HG03442 (cell line): ENCODE results near the gene NOP56.
A peak's percentile ranks its signal among the peaks of the same experiment; 100 is the strongest.

ENCODE experiments used
- ATAC-seq: cut with Tn5 transposase; IDR thresholded peaks from one replicate; pipeline ENCODE4 v1.9.1; 2021; ENCODE audit warnings: mild to moderate bottlenecking, moderate library complexity; ENCODE audit not compliant: unreplicated experiment

Gene NOP56

DNA sequence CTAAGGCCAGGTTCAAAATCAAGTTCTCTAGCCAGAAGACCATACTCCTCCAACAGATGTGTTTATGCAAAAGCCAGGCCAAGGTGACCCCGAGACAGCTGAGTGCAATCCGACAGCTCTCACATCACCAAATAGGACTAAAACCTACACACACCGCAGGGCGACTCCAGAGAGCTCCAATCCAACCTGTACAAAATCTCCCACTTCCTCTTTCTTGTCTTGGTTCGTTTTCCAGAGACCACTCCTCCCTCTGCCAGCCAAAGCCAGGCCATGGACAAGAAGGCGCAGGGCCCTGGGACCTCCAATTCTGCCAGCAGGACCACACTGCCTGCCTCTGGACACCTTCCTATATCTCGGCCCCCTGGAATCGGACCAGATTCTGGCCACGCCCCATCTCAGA, 11.5 kb upstream of the NOP56 start:
- ATAC-seq = no peak

GRCh38 chr20:2643708-2644107, 8.7 kb upstream of the NOP56 start:
- no peak for ATAC-seq

- peak; percentile 31 for ATAC-seq
These were observed 508 bp downstream of the NOP56 start for GRCh38 chr20:2652724-2653555.

DNA sequence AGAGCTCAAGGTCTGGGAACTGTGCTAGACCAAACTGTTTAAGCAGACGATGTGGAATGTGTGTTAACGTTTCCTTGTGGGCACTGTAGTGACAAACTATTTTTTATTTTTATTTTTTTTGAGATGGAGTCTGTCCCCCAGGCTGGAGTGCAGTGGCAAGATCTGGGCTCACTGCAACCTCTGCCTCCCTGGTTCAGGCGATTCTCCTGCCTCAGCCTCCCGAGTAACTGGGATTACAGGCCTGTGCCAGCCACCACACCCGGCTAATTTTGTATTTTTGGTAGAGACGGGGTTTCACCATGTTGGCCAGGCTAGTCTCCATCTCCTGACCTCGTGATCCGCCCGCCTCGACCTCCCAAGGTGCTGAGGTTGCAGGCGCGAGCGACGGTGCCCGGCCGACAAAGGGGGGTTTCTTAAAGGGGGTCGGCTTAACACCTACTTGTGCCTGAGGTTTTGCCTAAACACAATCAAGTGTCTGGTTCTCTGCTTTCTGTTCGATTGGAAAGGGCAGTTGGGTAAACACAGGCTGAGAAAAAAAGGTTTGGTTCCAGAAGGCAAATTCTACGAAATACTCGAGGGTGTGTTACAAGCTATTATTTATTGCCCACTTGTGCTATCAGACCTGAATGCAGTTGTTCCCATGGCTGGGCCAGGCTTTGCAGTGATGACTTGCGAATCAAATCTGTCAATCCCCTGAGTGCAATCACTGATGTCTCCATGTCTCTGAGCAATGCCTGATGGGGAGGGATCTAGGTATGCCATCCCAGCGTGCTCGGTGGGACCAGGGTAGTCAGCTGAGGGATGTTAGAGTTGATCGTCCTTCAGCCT, 1.3 kb downstream of the NOP56 start:
- no peak for ATAC-seq

- no peak for ATAC-seq
These were observed 2.0 kb downstream of the NOP56 start for GRCh38 chr20:2654384-2654822.

- ATAC-seq = no peak
These were observed 2.4 kb downstream of the NOP56 start for GRCh38 chr20:2654831-2655230.

DNA sequence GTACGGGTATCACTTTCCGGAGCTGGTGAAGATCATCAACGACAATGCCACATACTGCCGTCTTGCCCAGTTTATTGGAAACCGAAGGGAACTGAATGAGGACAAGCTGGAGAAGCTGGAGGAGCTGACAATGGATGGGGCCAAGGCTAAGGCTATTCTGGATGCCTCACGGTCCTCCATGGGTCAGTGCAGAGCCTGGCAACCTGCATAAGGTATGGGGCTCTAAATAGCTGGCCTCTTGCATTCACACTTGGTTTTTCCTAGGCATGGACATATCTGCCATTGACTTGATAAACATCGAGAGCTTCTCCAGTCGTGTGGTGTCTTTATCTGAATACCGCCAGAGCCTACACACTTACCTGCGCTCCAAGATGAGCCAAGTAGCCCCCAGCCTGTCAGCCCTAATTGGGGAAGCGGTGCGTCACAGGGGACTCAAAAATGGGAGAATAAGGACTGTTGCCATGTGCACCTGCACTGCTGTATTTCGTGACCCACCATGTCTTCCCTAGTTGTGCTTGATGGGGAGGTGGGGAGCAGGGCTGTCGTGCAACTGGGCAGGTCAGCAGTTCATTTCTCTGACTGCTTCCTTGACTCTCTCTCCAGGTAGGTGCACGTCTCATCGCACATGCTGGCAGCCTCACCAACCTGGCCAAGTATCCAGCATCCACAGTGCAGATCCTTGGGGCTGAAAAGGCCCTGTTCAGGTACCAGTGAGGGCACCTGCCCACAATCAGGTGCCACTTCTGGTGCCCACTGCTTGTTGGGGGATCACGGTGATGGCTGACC, 3.1 kb downstream of the NOP56 start:
- no peak for ATAC-seq

GRCh38 chr20:2656471-2657117, 4.2 kb downstream of the NOP56 start:
- no peak for ATAC-seq

GRCh38 chr20:2657241-2657640, 4.8 kb downstream of the NOP56 start:
- no peak for ATAC-seq

DNA sequence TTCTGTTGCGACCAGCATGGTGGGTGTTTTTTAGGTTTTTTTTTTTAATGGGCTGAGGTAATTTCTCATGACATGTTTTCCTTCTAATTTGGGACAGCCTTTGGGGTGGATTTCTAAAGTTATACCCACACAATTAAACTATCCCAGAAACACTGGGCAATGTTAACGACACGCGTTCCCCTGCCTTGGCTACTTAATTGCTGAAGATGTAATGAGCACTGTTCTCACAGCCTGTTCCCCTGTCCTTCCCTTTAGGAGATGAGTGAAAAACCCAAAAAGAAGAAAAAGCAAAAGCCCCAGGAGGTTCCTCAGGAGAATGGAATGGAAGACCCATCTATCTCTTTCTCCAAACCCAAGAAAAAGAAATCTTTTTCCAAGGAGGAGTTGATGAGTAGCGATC, 5.2 kb downstream of the NOP56 start:
- no peak for ATAC-seq

- no peak for ATAC-seq
These were observed 6.3 kb downstream of the NOP56 start for GRCh38 chr20:2658414-2659354.

- no peak for ATAC-seq
These were observed 7.1 kb downstream of the NOP56 start for GRCh38 chr20:2659547-2659946.

DNA sequence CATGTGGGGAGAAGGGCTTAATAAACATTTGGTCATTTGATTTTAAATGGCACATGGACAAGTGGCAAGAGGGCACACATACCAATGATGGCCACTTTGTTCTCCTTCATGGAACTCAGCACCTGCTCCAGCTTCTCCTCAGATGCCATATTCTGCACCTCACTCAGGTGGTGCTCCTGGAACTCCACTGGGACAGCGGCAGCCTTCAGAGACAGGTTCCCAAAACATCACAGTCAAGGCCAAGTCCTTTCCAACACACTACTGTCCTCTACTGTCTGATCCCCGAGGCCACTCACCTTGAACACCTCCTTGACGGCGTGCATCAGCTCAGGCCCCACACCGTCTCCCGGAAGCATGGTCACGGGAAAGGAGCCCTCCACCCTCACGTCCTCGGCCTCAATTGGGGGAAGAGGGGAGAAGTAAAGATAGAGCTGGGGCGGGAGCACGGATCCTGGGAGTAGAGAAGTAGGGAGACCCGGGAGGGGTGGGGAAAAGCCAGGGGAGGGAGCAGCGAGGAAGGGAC, 11.0 kb downstream of the NOP56 start:
- no peak for ATAC-seq

DNA sequence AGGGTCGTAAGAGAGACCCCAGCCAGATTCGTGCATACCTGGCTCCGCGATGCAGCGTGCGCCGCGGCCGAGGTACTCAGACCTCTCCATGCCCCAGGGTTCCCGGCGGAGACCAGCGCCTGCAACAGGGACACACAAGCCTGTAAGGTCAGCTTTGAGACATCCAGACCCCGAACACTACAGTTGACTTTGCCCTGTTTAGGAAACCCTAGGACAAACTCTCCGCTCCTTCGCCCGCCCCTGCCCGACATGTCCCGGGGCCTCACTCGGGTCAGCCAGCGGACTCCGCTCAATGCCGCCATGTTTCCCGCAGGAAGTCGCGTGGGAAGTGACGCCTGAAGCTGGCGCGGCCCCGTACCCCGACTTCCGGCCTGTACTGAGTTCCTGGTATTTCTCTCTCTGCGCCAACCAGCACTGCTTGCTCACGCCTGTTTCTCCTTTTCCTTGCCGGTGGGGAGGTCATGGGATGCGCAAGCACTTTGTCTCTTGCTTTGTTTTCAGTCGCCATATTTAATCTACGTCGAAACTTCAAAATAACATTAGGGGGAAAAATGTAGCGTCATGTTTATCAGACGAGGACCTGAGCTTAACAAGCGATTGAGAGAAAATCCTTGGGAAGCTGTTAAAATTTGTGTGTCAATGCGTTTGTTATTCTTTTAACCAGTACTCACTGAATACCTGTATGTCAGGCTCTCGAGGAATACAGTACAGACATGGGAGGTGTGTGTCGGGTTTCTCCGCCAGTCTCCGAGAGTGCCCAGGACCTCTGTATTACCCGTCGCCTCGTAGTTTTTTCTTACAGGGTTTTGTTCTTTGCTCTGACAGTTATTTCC, 11.7 kb downstream of the NOP56 start, which contains the start of gene IDH3B:
Gene IDH3B (minus strand): TSS at position 330 of the 833 bp plus-strand sequence. CDS start 28 bp downstream, at position 302.
- peak; percentile 86 for ATAC-seq

- ATAC-seq = no peak
These were observed 19.5 kb downstream of the NOP56 start for GRCh38 chr20:2671977-2672376.

DNA sequence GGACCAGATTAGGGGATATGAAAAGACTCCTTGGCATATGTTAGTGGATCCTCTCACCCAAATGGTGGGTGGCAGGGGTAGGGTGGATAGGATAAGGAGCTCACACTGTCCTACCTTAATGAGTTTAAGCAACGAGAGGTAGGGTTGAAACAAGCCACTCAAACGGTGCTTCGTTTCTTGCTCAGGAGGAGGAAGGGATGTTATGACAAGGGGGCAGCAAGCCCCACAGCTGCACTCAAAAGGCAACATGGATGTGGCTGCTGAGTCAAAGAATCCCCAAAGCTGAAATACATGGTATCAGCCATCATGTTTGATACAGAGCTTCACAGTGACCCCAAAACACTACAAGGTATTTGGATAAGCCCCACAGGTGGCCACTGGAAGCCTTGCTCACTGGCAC, 20.0 kb downstream of the NOP56 start:
- no peak for ATAC-seq

GRCh38 chr20:2673453-2673852, 21.0 kb downstream of the NOP56 start:
- ATAC-seq = no peak

DNA sequence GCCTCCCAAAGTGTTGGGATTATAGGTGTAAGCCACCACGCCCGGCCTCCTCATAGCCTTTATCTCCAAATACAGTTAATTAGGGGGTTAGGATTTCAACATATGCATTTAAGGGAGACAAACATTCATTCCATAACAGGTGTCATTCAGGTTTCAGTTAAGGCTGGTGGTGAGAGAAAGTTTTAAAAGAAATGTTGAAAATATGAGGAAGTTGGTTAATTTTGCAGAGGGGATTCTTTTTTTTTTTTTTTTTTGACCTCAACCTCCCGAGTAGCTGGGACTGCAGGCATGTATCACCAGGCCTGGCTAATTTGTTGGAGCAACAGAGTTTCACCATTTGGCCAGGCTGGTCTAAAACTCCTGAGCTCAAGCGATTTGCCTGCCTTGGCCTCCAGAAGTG, 27.6 kb downstream of the NOP56 start:
- no peak for ATAC-seq
